ENCODE data around the gene UBE3C. TPM values are rescaled to one million over a fixed set of nuclear protein-coding genes. Genes with fewer than 3 reads are reported as not detected.
"Not testable (repeated sequence)": the region's sequence is repeated elsewhere in the genome, so short reads cannot be mapped to it uniquely, and the experiment has no call there.

Gene UBE3C
- total RNA-seq, 1 experiment from 2014 or later = 81.1 TPM

DNA sequence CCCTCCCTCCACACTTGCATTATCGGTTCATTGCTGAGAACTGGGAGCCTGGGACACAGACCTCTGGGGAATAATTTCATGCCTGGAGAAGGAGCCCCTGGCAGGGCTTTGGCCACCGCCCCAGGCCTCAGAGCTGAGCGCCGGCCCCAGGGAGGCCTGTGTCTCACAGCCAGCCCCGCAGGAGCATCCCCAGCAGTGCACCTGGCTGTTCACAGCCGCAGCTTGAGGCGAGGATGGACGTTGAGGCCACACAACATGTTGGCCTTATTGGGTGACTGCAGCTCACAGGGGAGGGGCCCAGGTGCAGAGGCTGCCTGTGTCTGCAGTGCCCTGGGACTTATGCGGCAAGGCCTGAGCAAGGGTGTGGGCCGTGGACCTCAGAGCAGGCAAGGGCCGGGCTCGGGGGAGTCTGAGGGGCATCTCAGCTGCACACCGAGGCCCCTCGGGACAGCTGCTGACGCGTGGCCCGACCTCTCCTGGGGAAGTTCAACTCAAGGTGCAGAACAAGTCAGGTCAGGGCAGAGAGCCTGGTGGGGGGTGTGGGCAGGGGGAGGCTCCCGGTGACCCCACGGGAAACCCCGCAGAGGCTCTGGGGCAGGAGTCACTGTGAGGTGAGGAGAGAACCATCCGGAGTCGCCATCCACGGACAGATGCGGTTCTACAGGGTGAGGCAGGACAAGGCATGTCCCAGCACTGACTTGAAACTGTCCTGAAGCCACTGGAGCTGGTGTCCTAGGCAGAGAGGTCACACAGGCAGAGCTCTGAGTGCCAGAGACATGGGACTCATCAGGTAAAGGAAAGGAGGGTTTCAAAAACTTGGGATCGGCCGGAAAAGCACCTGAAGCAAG lies 13.1 kb upstream of the UBE3C start:
- CTCF ChIA-PET = no interaction called here
- DNase-seq = no peak

GRCh38 chr7:157126921-157127320 lies 11.8 kb upstream of the UBE3C start:
- no peak for TF ChIP-seq CTCF (IDR thresholded peaks at IDR 0.05; ENCODE audit: unreplicated experiment)
- Mint-ChIP-seq H3K4me1 (ENCODE audit: low read depth, unreplicated experiment) (no peaks in the 10 kb centered on the region), H3K36me3 (ENCODE audit: insufficient read depth, unreplicated experiment) (no peaks in the 10 kb centered on the region), H3K27me3 (ENCODE audit: unreplicated experiment) (peaks cover 21% of the 10 kb centered on the region), H3K9me3 (ENCODE audit: low read depth, unreplicated experiment) (no peaks in the 10 kb centered on the region), H3K4me3 (ENCODE audit: low read depth, unreplicated experiment) (no peak overlapping the region), H3K27ac (ENCODE audit: unreplicated experiment) (no peak overlapping the region)
- intact Hi-C loops (cut with micrococcal nuclease; ENCODE audit: unreplicated experiment) = no loop called here
- CTCF ChIA-PET = no interaction called here
- no TSS peak for BruUV-seq (replicated peaks)
- no peak for DNase-seq

More for the DNA sequence above, 13.1 kb upstream of the UBE3C start:
- no peak for TF ChIP-seq CTCF (IDR thresholded peaks at IDR 0.05; ENCODE audit: unreplicated experiment)
- H3K9me3 Mint-ChIP-seq (ENCODE audit: low read depth, unreplicated experiment) = no peaks in the 10 kb centered on the region
- no peak overlapping the region for H3K4me3 Mint-ChIP-seq (ENCODE audit: low read depth, unreplicated experiment)
- no peaks in the 10 kb centered on the region for H3K4me1 Mint-ChIP-seq (ENCODE audit: low read depth, unreplicated experiment)
- H3K27me3 Mint-ChIP-seq (ENCODE audit: unreplicated experiment) = peaks cover 20% of the 10 kb centered on the region
- no peaks in the 10 kb centered on the region for H3K36me3 Mint-ChIP-seq (ENCODE audit: insufficient read depth, unreplicated experiment)
- intact Hi-C loops (cut with micrococcal nuclease; ENCODE audit: unreplicated experiment) = no loop called here
- BruUV-seq (replicated peaks) = no TSS peak
- H3K27ac Mint-ChIP-seq (ENCODE audit: unreplicated experiment) = no peak overlapping the region

DNA sequence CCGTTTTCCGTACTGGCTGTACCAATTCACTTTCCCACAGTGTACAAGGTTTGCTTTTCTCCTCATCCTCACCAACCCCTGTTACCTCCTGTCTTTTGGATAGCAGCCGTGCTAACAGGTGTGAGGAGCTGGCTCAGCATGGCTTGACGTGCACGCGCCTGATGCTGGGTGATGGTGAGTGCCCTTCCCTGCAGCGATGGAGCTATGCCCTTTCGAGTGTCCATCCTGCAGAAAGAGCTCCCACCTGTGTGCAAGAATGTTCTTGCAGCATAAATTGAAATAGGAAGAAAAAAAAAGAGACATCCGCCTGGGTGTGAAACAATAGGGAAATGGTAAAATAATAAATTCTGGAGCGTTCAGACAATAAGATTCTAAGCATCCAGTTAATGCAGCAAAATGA lies 9.5 kb upstream of the UBE3C start:
- H3K36me3 Mint-ChIP-seq (ENCODE audit: insufficient read depth, unreplicated experiment) = no peaks in the 10 kb centered on the region
- CTCF ChIA-PET = interaction anchor here (0.6 kb wide), 1 partner anchor 1091 kb away, joined by 4 read pairs; no protein-coding TSS in a partner anchor
- H3K4me3 Mint-ChIP-seq (ENCODE audit: low read depth, unreplicated experiment) = no peak overlapping the region
- no peaks in the 10 kb centered on the region for H3K9me3 Mint-ChIP-seq (ENCODE audit: low read depth, unreplicated experiment)
- no peak for DNase-seq
- TF ChIP-seq CTCF (IDR thresholded peaks at IDR 0.05; ENCODE audit: unreplicated experiment) = no peak
- intact Hi-C loops (cut with micrococcal nuclease; ENCODE audit: unreplicated experiment) = no loop called here
- H3K4me1 Mint-ChIP-seq (ENCODE audit: low read depth, unreplicated experiment) = no peaks in the 10 kb centered on the region
- H3K27me3 Mint-ChIP-seq (ENCODE audit: unreplicated experiment) = peaks cover 21% of the 10 kb centered on the region
- BruUV-seq (replicated peaks) = no TSS peak
- H3K27ac Mint-ChIP-seq (ENCODE audit: unreplicated experiment) = no peak overlapping the region

DNA sequence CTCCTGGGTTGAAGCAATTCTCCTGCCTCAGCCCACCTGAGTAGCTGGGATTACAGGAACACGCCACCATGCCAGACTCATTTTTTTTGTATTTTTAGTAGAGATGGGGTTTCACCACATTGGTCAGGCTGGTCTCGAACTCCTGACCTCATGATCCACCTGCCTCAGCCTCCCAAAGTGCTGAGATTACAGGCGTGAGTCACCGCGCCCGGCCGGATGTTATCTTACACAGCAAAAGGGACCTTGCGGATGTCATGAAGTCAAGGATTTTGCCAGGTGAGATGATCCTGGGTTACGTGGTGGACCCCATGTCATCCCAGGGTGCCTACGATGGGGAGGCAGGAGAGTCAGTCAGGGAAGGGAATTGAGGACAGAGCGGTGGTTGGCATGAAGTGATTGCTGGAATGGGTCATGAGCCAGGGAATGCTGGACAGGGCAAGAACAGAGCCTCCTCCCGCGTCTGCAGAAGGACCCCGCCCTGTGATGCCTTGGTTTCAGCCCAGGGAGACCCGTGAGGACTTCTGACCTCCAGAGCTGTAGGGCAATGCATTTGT lies 8.7 kb upstream of the UBE3C start:
- intact Hi-C loops (cut with micrococcal nuclease; ENCODE audit: unreplicated experiment) = no loop called here
- CTCF ChIA-PET = interaction anchor here (1.0 kb wide), 1 partner anchor 10 kb away, joined by 4 read pairs; no protein-coding TSS in a partner anchor

GRCh38 chr7:157130849-157131248 lies 7.9 kb upstream of the UBE3C start:
- DNase-seq; H3K4me1 Mint-ChIP-seq (ENCODE audit: low read depth, unreplicated experiment); H3K9me3 Mint-ChIP-seq (ENCODE audit: low read depth, unreplicated experiment); BruUV-seq (replicated peaks); H3K36me3 Mint-ChIP-seq (ENCODE audit: insufficient read depth, unreplicated experiment); H3K4me3 Mint-ChIP-seq (ENCODE audit: low read depth, unreplicated experiment); intact Hi-C loops (cut with micrococcal nuclease; ENCODE audit: unreplicated experiment); H3K27ac Mint-ChIP-seq (ENCODE audit: unreplicated experiment): not testable (repeated sequence)
- CTCF ChIA-PET = interaction anchor here (0.7 to 1.0 kb wide), 3 partner anchors 11 to 99 kb away, joined by 4 to 5 read pairs (median 4); no protein-coding TSS in a partner anchor
- peaks cover 21% of the 10 kb centered on the region for H3K27me3 Mint-ChIP-seq (ENCODE audit: unreplicated experiment)

More for the DNA sequence above, 8.7 kb upstream of the UBE3C start:
- no peaks in the 10 kb centered on the region for H3K4me1 Mint-ChIP-seq (ENCODE audit: low read depth, unreplicated experiment)
- H3K27ac Mint-ChIP-seq (ENCODE audit: unreplicated experiment) = no peak overlapping the region
- H3K4me3 Mint-ChIP-seq (ENCODE audit: low read depth, unreplicated experiment) = no peak overlapping the region
- no peak for TF ChIP-seq CTCF (IDR thresholded peaks at IDR 0.05; ENCODE audit: unreplicated experiment)
- peaks cover 21% of the 10 kb centered on the region for H3K27me3 Mint-ChIP-seq (ENCODE audit: unreplicated experiment)
- no peak for DNase-seq
- BruUV-seq (replicated peaks) = no TSS peak
- no peaks in the 10 kb centered on the region for H3K36me3 Mint-ChIP-seq (ENCODE audit: insufficient read depth, unreplicated experiment)
- H3K9me3 Mint-ChIP-seq (ENCODE audit: low read depth, unreplicated experiment) = no peaks in the 10 kb centered on the region
